ENCODE data around the gene ZGLP1.
"Not testable (repeated sequence)": the region's sequence is repeated elsewhere in the genome, so short reads cannot be mapped to it uniquely, and the experiment has no call there.

ZGLP1 gene

DNA sequence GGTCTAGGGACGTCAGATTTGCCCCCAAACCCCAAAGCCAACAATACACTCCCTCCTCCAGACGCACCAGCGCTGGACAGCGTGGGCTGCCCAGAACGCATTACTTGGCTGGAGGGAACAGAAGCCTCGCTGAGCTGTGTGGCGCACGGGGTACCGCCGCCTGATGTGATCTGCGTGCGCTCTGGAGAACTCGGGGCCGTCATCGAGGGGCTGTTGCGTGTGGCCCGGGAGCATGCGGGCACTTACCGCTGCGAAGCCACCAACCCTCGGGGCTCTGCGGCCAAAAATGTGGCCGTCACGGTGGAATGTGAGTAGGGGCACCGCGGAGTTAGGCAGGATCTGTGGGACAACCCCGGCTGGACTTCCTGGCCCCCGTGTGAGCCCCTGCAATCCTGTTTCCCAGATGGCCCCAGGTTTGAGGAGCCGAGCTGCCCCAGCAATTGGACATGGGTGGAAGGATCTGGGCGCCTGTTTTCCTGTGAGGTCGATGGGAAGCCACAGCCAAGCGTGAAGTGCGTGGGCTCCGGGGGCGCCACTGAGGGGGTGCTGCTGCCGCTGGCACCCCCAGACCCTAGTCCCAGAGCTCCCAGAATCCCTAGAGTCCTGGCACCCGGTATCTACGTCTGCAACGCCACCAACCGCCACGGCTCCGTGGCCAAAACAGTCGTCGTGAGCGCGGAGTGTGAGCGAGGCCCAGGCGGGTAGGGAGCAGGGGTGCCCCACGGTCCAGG lies 15.8 kb downstream of the ZGLP1 start:
- DNase-seq = no peak

DNA sequence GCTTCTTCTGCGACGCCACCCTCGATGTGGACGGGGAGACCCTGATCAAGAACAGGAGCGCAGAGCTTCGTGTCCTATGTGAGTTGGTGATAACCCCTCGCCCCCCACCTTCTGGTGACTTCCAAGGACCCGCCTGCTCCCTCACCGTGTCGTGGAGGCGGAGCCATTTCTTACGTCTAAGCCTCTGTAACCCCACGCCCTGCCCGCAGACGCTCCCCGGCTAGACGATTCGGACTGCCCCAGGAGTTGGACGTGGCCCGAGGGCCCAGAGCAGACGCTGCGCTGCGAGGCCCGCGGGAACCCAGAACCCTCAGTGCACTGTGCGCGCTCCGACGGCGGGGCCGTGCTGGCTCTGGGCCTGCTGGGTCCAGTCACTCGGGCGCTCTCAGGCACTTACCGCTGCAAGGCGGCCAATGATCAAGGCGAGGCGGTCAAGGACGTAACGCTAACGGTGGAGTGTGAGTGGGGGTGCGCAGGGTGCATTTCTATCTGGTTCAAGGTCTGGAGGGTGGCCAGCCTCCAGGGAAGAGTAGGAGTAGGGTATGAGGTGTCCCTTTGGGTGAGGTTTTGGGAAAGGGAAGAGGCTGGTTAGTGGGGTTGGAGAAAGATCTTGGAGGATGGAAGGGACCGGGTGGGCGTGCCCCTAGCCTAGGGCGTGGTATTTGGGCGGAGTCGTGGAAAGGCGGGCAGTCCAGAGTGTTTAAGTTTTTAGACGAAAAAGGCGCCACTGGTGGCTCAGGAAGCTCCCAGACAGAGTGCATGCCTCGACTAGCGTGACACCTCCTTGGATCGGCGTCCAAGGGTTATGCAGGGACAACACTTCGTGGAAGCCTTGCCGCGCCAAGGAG lies 16.6 kb downstream of the ZGLP1 start:
- no peak for DNase-seq

DNA sequence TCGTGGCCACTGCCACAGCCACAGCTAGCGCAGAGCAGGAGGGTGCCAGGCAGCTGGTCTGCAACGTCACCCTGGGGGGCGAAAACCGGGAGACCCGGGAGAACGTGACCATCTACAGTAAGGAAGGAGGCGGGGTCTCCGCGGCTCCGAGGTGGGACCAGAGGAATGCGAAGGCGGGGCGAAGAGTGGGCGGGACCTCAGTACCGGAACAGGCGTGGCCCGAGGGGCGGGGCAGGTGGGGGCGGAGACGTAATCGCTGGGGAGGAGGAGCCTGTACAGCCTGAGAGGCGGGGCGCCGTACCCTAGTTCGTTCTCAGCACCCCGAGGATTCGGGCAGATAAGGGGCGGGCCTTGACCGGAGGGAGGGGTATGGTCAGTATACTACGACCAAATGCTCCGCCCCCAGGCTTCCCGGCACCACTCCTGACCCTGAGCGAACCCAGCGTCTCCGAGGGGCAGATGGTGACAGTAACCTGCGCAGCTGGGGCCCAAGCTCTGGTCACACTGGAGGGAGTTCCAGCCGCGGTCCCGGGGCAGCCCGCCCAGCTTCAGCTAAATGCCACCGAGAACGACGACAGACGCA lies 17.3 kb downstream of the ZGLP1 start:
- DNase-seq = peak; percentile 44

DNA sequence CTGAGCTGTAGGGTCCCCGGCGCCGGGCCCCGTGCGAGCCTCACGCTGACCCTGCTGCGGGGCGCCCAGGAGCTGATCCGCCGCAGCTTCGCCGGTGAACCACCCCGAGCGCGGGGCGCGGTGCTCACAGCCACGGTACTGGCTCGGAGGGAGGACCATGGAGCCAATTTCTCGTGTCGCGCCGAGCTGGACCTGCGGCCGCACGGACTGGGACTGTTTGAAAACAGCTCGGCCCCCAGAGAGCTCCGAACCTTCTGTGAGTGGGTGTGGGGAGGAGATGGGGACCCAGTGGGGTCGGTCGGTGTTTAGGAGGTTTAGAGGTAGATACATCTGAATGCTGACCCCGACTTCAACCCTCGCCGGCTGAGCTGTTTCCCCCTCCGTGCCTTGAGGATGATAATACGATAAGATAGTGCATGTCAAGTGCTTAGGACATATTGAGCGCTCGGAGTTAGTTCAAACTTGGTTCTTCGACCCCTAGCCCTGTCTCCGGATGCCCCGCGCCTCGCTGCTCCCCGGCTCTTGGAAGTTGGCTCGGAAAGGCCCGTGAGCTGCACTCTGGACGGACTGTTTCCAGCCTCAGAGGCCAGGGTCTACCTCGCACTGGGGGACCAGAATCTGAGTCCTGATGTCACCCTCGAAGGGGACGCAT lies 17.9 kb downstream of the ZGLP1 start:
- no peak for DNase-seq

DNA sequence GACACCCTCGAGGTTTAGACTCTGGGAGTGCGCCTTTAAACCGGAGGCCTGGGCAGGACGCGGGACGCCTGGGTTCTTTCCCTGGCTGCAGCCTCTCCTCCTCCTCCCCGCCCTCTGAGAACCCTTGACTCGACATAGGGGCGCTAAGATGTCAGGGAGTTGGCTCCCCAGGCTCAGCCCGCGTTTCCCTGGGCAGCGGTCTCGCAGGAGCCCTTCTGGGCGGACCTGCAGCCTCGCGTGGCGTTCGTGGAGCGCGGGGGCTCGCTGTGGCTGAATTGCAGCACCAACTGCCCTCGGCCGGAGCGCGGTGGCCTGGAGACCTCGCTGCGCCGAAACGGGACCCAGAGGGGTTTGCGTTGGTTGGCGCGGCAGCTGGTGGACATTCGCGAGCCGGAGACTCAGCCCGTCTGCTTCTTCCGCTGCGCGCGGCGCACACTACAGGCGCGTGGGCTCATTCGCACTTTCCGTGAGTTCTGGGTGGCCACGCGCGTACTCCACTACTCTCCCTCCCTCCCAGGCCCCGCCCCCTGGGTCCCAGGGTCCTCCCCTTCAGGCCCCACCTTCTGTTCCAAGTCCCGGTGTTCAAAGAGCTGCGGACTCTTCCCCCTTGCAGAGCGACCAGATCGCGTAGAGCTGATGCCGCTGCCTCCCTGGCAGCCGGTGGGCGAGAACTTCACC lies 18.6 kb downstream of the ZGLP1 start:
- peak; percentile 23 for DNase-seq

DNA sequence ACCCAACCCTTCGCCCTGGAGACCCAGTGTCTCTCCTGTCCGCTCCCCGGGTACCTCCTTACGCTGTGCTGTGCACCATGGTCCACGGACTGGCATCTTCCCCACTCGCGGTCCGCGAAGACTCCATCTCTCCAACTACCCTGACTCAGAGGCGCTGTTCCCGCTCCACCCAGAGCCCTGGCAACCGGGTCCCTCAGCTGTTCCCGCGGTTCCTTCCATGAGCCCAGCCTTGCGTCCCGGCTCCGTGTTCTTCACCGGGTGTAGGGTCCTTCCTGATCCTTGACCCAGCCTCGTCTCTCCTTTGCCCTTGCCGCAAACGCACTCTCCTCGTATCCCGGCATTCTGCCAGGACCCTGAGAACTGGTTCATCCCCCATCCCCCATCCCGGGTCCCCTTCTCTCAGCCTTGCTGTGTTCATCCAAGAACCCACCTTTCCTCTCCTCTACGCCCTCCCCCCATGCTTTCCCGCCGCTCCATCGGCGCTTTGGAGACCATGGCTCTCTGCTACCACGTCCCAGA lies 19.2 kb downstream of the ZGLP1 start:
- peak; percentile 9 for DNase-seq

DNA sequence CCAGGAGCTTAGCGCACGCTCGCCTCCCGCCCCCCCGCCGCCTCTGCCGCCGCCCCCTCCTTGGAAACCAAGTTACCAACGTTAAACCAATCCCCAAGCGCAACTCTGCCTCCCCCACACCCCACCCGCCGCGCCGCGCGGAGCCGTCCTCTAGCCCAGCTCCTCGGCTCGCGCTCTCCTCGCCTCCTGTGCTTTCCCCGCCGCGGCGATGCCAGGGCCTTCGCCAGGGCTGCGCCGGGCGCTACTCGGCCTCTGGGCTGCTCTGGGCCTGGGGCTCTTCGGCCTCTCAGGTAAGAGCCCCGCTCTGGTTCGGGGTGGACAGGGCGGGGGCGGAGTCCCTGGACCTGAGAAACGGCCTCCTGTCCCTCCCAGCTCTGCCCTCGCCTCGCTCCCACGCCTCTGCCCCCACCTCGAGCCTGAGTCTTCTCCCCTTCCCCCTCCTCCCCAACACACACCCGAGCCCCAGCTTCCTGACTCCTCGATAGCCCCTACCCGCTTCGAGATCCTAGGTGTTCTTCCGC lies 19.7 kb downstream of the ZGLP1 start, which contains the start of gene ICAM5:
ICAM5 (plus strand) TSS at position 117 of the 521 bp plus-strand sequence; CDS start at position 209, 92 bp downstream.
- peak; percentile 6 for DNase-seq

DNA sequence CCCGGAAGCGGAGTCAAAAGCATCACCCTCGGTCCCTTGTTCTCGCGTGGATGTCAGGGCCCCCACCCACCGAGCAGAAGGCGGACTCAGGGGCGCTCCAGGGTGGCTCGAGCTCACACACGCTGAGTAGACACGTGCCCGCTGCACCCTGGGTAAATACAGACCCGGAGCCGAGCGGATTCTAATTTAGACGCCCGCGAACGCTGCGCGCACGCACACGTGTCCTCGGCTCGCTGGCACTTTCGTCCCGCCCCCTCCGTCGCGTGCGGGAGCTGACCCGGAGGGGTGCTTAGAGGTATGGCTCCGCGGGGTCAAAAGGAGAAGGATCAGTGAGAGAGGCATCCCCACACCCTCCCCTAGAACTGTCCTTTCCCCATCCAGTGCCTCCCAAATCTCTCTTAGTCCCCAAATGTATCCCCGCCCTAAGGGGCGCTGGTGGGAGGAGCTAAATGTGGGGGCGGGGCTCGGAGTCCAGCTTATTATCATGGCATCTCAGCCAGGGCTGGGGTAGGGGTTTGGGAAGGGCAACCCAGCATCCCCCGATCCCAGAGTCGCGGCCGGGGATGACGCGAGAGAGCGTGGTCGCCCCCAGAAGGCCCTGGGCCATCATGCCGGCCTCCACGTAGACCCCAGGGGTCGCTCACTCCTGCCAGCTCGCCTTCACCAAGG lies 20.3 kb downstream of the ZGLP1 start:
- peak; percentile 48 for DNase-seq

DNA sequence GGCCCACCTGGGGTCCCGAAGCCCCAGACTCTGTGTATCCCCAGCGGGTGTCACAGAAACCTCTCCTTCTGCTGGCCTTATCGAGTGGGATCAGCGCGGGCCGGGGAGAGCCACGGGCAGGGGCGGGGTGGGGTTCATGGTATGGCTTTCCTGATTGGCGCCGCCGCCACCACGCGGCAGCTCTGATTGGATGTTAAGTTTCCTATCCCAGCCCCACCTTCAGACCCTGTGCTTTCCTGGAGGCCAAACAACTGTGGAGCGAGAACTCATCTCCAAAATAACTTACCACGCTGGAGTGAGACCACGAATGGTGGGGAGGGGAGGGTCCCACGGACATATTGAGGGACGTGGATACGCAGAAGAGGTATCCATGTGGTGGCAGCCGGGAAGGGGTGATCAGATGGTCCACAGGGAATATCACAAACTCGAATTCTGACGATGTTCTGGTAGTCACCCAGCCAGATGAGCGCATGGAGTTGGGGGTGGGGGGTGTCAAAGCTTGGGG lies 20.9 kb downstream of the ZGLP1 start:
- no peak for DNase-seq

DNA sequence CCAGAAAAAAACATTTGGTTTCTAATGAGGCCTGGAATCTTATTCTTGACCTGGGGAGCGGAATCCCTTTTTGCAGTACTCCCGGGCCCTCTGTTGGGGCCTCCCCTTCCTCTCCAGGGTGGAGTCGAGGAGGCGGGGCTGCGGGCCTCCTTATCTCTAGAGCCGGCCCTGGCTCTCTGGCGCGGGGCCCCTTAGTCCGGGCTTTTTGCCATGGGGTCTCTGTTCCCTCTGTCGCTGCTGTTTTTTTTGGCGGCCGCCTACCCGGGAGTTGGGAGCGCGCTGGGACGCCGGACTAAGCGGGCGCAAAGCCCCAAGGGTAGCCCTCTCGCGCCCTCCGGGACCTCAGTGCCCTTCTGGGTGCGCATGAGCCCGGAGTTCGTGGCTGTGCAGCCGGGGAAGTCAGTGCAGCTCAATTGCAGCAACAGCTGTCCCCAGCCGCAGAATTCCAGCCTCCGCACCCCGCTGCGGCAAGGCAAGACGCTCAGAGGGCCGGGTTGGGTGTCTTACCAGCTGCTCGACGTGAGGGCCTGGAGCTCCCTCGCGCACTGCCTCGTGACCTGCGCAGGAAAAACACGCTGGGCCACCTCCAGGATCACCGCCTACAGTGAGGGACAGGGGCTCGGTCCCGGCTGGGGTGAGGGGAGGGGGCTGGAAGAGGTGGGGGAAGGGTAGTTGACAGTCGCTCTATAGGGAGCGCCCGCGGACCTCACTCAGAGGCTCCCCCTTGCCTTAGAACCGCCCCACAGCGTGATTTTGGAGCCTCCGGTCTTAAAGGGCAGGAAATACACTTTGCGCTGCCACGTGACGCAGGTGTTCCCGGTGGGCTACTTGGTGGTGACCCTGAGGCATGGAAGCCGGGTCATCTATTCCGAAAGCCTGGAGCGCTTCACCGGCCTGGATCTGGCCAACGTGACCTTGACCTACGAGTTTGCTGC lies 22.5 kb downstream of the ZGLP1 start, which contains the start of gene ICAM4:
ICAM4 (plus strand) TSS at position 153 of the 935 bp plus-strand sequence; CDS start at position 211, 58 bp downstream.
- DNase-seq = no peak

DNA sequence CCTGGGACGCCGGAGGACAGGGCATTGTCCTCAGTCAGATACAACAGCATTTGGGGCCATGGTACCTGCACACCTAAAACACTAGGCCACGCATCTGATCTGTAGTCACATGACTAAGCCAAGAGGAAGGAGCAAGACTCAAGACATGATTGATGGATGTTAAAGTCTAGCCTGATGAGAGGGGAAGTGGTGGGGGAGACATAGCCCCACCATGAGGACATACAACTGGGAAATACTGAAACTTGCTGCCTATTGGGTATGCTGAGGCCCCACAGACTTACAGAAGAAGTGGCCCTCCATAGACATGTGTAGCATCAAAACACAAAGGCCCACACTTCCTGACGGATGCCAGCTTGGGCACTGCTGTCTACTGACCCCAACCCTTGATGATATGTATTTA lies 24.2 kb downstream of the ZGLP1 start:
- DNase-seq = no peak

DNA sequence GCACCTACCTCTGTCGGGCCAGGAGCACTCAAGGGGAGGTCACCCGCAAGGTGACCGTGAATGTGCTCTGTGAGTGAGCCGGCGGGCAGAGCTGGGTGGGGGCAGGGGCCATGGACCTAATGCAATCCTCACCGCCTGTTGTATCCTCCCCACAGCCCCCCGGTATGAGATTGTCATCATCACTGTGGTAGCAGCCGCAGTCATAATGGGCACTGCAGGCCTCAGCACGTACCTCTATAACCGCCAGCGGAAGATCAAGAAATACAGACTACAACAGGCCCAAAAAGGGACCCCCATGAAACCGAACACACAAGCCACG lies 24.7 kb downstream of the ZGLP1 start:
- DNase-seq = no peak

DNA sequence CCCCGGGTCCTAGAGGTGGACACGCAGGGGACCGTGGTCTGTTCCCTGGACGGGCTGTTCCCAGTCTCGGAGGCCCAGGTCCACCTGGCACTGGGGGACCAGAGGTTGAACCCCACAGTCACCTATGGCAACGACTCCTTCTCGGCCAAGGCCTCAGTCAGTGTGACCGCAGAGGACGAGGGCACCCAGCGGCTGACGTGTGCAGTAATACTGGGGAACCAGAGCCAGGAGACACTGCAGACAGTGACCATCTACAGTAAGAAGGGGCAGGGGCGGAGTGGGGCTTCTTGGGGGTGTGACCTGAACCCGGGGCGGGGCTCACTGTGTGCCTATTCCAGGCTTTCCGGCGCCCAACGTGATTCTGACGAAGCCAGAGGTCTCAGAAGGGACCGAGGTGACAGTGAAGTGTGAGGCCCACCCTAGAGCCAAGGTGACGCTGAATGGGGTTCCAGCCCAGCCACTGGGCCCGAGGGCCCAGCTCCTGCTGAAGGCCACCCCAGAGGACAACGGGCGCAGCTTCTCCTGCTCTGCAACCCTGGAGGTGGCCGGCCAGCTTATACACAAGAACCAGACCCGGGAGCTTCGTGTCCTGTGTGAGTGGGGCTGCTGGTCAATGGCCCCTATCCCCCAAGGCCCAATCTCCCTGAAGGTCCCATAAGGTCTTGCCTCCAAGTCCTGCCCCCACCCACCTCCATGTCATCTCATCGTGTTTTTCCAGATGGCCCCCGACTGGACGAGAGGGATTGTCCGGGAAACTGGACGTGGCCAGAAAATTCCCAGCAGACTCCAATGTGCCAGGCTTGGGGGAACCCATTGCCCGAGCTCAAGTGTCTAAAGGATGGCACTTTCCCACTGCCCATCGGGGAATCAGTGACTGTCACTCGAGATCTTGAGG lies 25.3 kb downstream of the ZGLP1 start:
- no peak for DNase-seq

DNA sequence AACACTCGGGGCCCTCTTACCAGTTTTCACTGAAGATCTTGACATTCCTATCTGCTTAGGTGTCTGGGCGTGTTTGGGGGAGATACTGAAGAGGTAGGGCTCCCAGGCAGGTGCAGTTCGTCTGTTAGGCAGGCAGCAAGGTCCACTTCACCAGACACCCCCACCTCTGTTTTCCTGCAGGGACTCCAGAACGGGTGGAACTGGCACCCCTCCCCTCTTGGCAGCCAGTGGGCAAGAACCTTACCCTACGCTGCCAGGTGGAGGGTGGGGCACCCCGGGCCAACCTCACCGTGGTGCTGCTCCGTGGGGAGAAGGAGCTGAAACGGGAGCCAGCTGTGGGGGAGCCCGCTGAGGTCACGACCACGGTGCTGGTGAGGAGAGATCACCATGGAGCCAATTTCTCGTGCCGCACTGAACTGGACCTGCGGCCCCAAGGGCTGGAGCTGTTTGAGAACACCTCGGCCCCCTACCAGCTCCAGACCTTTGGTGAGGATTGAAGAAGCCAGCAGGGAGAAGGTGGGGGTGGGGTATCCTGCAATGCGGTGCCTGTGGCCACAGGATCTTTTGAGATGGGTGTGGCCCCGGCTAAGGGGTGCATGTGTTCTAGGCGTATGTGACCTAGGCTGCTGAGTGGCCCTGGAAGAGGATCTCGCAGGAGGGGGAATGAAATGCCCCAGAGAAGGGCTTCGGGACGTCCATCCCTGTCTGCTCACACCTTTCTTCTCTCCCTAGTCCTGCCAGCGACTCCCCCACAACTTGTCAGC lies 26.1 kb downstream of the ZGLP1 start:
- DNase-seq = no peak

DNA sequence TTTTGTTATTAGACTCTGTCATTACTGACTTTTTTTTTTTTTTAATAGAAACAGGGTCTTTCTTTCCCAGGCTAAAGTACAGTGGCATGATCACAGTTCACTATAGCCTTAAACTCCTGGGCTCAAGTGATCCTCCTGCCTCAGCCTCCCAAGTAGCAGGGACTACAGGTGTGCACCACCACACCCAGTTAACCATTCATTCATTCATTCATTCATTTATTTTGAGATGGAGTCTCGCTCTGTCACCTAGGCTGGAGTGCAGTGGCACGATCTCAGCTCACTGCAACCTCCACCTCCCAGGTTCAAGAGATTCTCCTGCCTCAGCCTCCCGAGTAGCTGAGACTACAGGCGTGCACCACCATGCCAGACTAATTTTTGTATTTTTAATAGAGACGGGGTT lies 27.6 kb downstream of the ZGLP1 start:
- not testable (repeated sequence) for DNase-seq

DNA sequence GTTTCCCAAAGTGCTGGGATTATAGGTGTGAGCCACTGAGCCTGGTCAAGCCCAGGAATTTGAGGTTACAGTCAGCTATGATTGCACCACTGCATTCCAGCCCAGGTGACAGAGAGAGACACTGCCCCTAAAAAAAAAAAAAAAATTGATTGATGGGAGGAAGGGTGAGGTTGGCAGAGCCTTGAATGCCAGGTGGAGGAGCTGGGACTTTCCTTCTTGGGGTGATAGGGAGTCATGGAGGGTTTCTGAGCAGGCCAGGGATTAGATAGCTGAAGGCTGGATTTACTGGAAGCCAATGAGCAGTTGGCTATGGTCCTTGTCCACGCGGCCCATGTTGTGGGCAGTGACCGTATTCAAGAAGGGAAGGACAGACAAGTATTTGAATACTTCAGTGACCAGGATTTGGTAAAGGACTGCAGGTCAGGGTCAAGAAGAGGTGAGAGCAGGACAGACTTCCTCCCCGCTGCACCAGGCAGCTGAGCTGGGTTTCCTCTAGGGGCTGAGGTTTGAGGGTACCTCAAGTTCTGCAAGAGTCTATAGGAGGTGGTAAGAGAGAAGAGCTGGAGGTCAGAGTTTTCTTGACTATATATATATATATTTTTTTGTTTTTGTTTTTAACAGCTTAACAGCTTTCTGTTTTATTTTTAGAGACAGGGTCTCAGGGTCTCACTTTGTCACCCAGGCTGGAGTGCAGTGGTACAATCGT lies 29.7 kb downstream of the ZGLP1 start:
- no peak for DNase-seq

DNA sequence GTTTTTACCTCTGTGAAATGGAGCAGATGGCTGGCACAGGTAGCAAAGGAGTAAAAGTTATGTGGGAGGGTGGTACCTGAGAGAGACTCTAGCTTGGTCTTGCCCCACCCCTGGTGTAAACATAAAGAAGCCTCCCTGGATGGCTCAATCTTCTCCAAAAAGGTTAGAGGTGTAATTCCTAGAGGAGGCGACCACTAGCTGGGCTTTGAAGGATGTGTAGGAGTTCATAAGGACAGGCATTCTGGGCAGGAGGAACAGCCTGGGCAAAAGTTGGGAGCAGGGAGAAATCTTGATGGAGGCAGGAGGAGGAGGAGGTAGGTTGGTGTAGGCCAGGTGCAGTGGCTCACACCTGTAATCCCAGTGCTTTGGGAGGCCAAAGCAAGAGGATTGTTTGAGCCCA lies 30.7 kb downstream of the ZGLP1 start:
- no peak for DNase-seq
